HG02610 (cell line): ENCODE measurements around the gene EXPH5.
"Not testable (repeated sequence)": the region's sequence is repeated elsewhere in the genome, so short reads cannot be mapped to it uniquely, and the experiment has no call there.

Experiments
- ATAC-seq: cut with Tn5 transposase; IDR thresholded peaks from one replicate; pipeline ENCODE4 v1.9.1; 2021; ENCODE audit warnings: mild to moderate bottlenecking, moderate library complexity; ENCODE audit not compliant: unreplicated experiment

Gene EXPH5

GRCh38 chr11:108593214-108593922 lies at the start of gene EXPH5:
TSS of gene EXPH5 (minus strand) at chr11:108593768. CDS start at chr11:108593536, 232 bp downstream.
- ATAC-seq, result peak; percentile 98

- not testable (repeated sequence) for ATAC-seq
Observed at GRCh38 chr11:108641752-108642151, 48.2 kb upstream of the EXPH5 start.

GRCh38 chr11:108639146-108639545 lies 45.6 kb upstream of the EXPH5 start:
- ATAC-seq, result no peak

- no peak for ATAC-seq
Observed at GRCh38 chr11:108636222-108636621, 42.7 kb upstream of the EXPH5 start.

- ATAC-seq, result no peak
Observed at GRCh38 chr11:108635106-108635505, 41.5 kb upstream of the EXPH5 start.

- no peak for ATAC-seq
Observed at GRCh38 chr11:108632041-108632704, 38.6 kb upstream of the EXPH5 start.

- ATAC-seq, result no peak
Observed at GRCh38 chr11:108629274-108629673, 35.7 kb upstream of the EXPH5 start.

GRCh38 chr11:108628812-108629211 lies 35.2 kb upstream of the EXPH5 start:
- no peak for ATAC-seq

GRCh38 chr11:108628326-108628725 lies 34.8 kb upstream of the EXPH5 start:
- ATAC-seq, result no peak

- no peak for ATAC-seq
Observed at GRCh38 chr11:108624196-108624925, 30.8 kb upstream of the EXPH5 start.

- no peak for ATAC-seq
Observed at GRCh38 chr11:108622341-108622740, 28.8 kb upstream of the EXPH5 start.

- ATAC-seq, result peak; percentile 85
Observed at GRCh38 chr11:108620958-108621772, 27.6 kb upstream of the EXPH5 start.

GRCh38 chr11:108618529-108618928 lies 25.0 kb upstream of the EXPH5 start:
- ATAC-seq, result no peak

- no peak for ATAC-seq
Observed at GRCh38 chr11:108617055-108617454, 23.5 kb upstream of the EXPH5 start.

- no peak for ATAC-seq
Observed at GRCh38 chr11:108616549-108616948, 23.0 kb upstream of the EXPH5 start.

GRCh38 chr11:108614086-108614485 lies 20.5 kb upstream of the EXPH5 start:
- ATAC-seq, result no peak

- no peak for ATAC-seq
Observed at GRCh38 chr11:108609682-108610081, 16.1 kb upstream of the EXPH5 start.

GRCh38 chr11:108608548-108608947 lies 15.0 kb upstream of the EXPH5 start:
- no peak for ATAC-seq

GRCh38 chr11:108606495-108607160 lies 13.1 kb upstream of the EXPH5 start:
- ATAC-seq, result no peak

GRCh38 chr11:108606070-108606469 lies 12.5 kb upstream of the EXPH5 start:
- ATAC-seq, result peak; percentile 60
